WTC11 (cell line): ENCODE data around the gene CLOCK. TPM values are rescaled to one million over a fixed set of nuclear protein-coding genes. Genes with fewer than 3 reads are reported as not detected.

Experiments used
- ATAC-seq: fragments of 200-7000 bp; cut with Tn5 transposase; 2 replicates; pipeline ENCODE4 v1.10.0; 2021; ENCODE audit warnings: mild to moderate bottlenecking, moderate library complexity
- CTCF ChIA-PET: fragments of 300-600 bp; sonication (Branson Sonifier 250); formaldehyde crosslinking; loops from one replicate; lab custom pipeline; 2021; ENCODE audit warnings: antibody characterized with exemption; lab: Charles Lee
- POLR2A ChIA-PET: fragments of 350-600 bp; sonication (Branson Sonifier 250); formaldehyde crosslinking; loops from one replicate; lab custom pipeline; 2021; ENCODE audit warnings: antibody characterized with exemption; lab: Charles Lee
- DNase-seq: peaks from one replicate; pipeline ENCODE4 v3.0.0; 2021; ENCODE audit warnings: low spot score
- H3K27ac Mint-ChIP-seq: 2 replicates; pipeline ENCODE4 v1.8.0; 2021; ENCODE audit warnings: mixed read lengths
- H3K27me3 Mint-ChIP-seq: 2 replicates; pipeline ENCODE4 v1.8.0; 2021; ENCODE audit warnings: low read depth, mild to moderate bottlenecking, moderate library complexity, mixed read lengths
- H3K36me3 Mint-ChIP-seq: 2 replicates; pipeline ENCODE4 v1.8.0; 2021; ENCODE audit warnings: mixed read lengths
- H3K4me1 Mint-ChIP-seq: 2 replicates; pipeline ENCODE4 v1.8.0; 2022; ENCODE audit warnings: mixed read lengths
- H3K4me3 Mint-ChIP-seq: 2 replicates; pipeline ENCODE4 v1.8.0; 2021; ENCODE audit warnings: mild to moderate bottlenecking, moderate library complexity, mixed read lengths
- H3K9me3 Mint-ChIP-seq: 2 replicates; pipeline ENCODE4 v1.8.0; 2021; ENCODE audit warnings: mixed read lengths
- ATF1 ChIP-seq: sonication (generic); formaldehyde crosslinking; IDR thresholded peaks from 2 replicates; pipeline ENCODE4 v1.8.1; 2023; ENCODE audit warnings: mild to moderate bottlenecking, moderate library complexity, missing genetic modification reagents
- CREM ChIP-seq: sonication (generic); formaldehyde crosslinking; IDR thresholded peaks from 2 replicates; pipeline ENCODE4 v1.8.1; 2022; ENCODE audit warnings: mild to moderate bottlenecking, missing genetic modification reagents, moderate library complexity
- CTCF ChIP-seq: fragments of 200-600 bp; IDR thresholded peaks from 2 replicates; pipeline ENCODE4 v1.8.0; 2022; ENCODE audit warnings: antibody characterized with exemption
- ELF4 ChIP-seq: sonication (generic); formaldehyde crosslinking; IDR thresholded peaks from 2 replicates; pipeline ENCODE4 v1.8.1; 2022; ENCODE audit warnings: low read depth, mild to moderate bottlenecking, moderate library complexity, missing genetic modification reagents
- HMGA2 ChIP-seq: fragments of 250-450 bp; sonication (Bioruptor Pico); IDR thresholded peaks from 2 replicates; pipeline ENCODE4 v1.4.0; 2021; ENCODE audit warnings: mild to moderate bottlenecking, moderate library complexity
- NR1H2 ChIP-seq: sonication (generic); formaldehyde crosslinking; IDR thresholded peaks from 2 replicates; pipeline ENCODE4 v1.9.0; 2021; ENCODE audit warnings: mild to moderate bottlenecking, moderate library complexity, missing genetic modification reagents
- NR2C2 ChIP-seq: sonication (generic); formaldehyde crosslinking; IDR thresholded peaks from 2 replicates; pipeline ENCODE4 v1.8.0; 2022; ENCODE audit warnings: mild to moderate bottlenecking, missing genetic modification reagents
- NR3C1 ChIP-seq: sonication (generic); formaldehyde crosslinking; conservative IDR thresholded peaks from 2 replicates; pipeline ENCODE4 v1.8.1; 2023; ENCODE audit warnings: low read depth, mild to moderate bottlenecking, missing genetic modification reagents
- OVOL2 ChIP-seq: fragments of 250-450 bp; sonication (Bioruptor Pico); IDR thresholded peaks from 2 replicates; pipeline ENCODE4 v1.9.0; 2021; ENCODE audit warnings: mild to moderate bottlenecking, borderline replicate concordance
- PRDM15 ChIP-seq: sonication (generic); formaldehyde crosslinking; IDR thresholded peaks from 2 replicates; pipeline ENCODE4 v1.8.0; 2022; ENCODE audit warnings: missing genetic modification reagents
- PRRX2 ChIP-seq: fragments of 250-450 bp; sonication (Bioruptor Pico); IDR thresholded peaks from 2 replicates; pipeline ENCODE4 v1.8.0; 2021; ENCODE audit warnings: mild to moderate bottlenecking
- RELA ChIP-seq: sonication (generic); formaldehyde crosslinking; IDR thresholded peaks from 2 replicates; pipeline ENCODE4 v1.8.1; 2022; ENCODE audit warnings: missing genetic modification reagents, mild to moderate bottlenecking, borderline replicate concordance
- SMAD3 ChIP-seq: sonication (generic); formaldehyde crosslinking; IDR thresholded peaks from 2 replicates; pipeline ENCODE4 v1.8.0; 2022; ENCODE audit warnings: missing genetic modification reagents, mild to moderate bottlenecking, borderline replicate concordance
- SOX15 ChIP-seq: fragments of 250-450 bp; sonication (Bioruptor Pico); IDR thresholded peaks from 2 replicates; pipeline ENCODE4 v1.9.0; 2021; ENCODE audit warnings: mild to moderate bottlenecking
- ZNF138 ChIP-seq: sonication (generic); formaldehyde crosslinking; conservative IDR thresholded peaks from 2 replicates; pipeline ENCODE4 v1.8.1; 2022; ENCODE audit warnings: mild to moderate bottlenecking, moderate library complexity, missing genetic modification reagents
- ZNF281 ChIP-seq: sonication (generic); formaldehyde crosslinking; IDR thresholded peaks from 2 replicates; pipeline ENCODE4 v1.8.0; 2023; ENCODE audit warnings: mild to moderate bottlenecking, missing genetic modification reagents
- ZNF317 ChIP-seq: sonication (generic); formaldehyde crosslinking; IDR thresholded peaks from 2 replicates; pipeline ENCODE4 v1.8.1; 2023; ENCODE audit warnings: low read depth, mild to moderate bottlenecking, moderate library complexity, missing genetic modification reagents, borderline replicate concordance
- ZNF423 ChIP-seq: fragments of 250-450 bp; sonication (Bioruptor Pico); IDR thresholded peaks from 2 replicates; pipeline ENCODE4 v2.1.2; 2022; ENCODE audit warnings: mild to moderate bottlenecking, moderate library complexity
- ZNF512 ChIP-seq: sonication (generic); formaldehyde crosslinking; IDR thresholded peaks from 2 replicates; pipeline ENCODE4 v1.8.1; 2022; ENCODE audit warnings: missing genetic modification reagents, borderline replicate concordance
- ZNF532 ChIP-seq: fragments of 250-450 bp; sonication (Bioruptor Pico); IDR thresholded peaks from 2 replicates; pipeline ENCODE4 v1.9.0; 2021; ENCODE audit warnings: mild to moderate bottlenecking, borderline replicate concordance
- ZSCAN18 ChIP-seq: fragments of 250-450 bp; sonication (Bioruptor Pico); IDR thresholded peaks from 2 replicates; pipeline ENCODE4 v2.1.2; 2022; ENCODE audit warnings: mild to moderate bottlenecking, moderate library complexity
- total RNA-seq: library from RNA; stranded (reverse); gene quantifications from 3 replicates; pipeline ENCODE4 v1.2.3, GENCODE V29; 2021

CLOCK gene
- total RNA-seq, 1 experiment from 2014 or later = 18.6 TPM

GRCh38 chr4:55469979-55470378, 76.7 kb downstream of the CLOCK start:
- ATAC-seq (no peak), DNase-seq (no peak)
- Mint-ChIP-seq H3K4me1 (peaks cover 11% of the 10 kb centered on the region), H3K4me3 (no peak overlapping the region), H3K9me3 (peaks cover 21% of the 10 kb centered on the region), H3K27ac (no peak overlapping the region), H3K27me3 (no peaks in the 10 kb centered on the region), H3K36me3 (peaks cover 30% of the 10 kb centered on the region)
- ChIA-PET POLR2A (no interaction called here), CTCF (no interaction called here)
- TF ChIP-seq OVOL2 (CRISPR knock-in tag) = no peak
- no peak for TF ChIP-seq ATF1 (CRISPR knock-in tag)
- no peak for TF ChIP-seq NR2C2 (CRISPR knock-in tag)
- no peak for TF ChIP-seq SOX15 (CRISPR knock-in tag)
- TF ChIP-seq CREM = no peak
- TF ChIP-seq ZNF138 (CRISPR knock-in tag) = no peak
- TF ChIP-seq ZNF423 (CRISPR knock-in tag) = no peak
- no peak for TF ChIP-seq SMAD3 (CRISPR knock-in tag)
- TF ChIP-seq PRDM15 (CRISPR knock-in tag) = no peak
- no peak for TF ChIP-seq ELF4 (CRISPR knock-in tag)
- no peak for TF ChIP-seq ZNF512 (CRISPR knock-in tag)
- TF ChIP-seq CTCF = no peak
- TF ChIP-seq ZSCAN18 = no peak
- no peak for TF ChIP-seq ZNF281
- no peak for TF ChIP-seq PRRX2 (CRISPR knock-in tag)

GRCh38 chr4:55468724-55469123, 78.0 kb downstream of the CLOCK start:
- Mint-ChIP-seq H3K27me3 (no peaks in the 10 kb centered on the region), H3K4me1 (peaks cover 11% of the 10 kb centered on the region), H3K4me3 (no peak overlapping the region), H3K27ac (no peak overlapping the region), H3K9me3 (peaks cover 8% of the 10 kb centered on the region), H3K36me3 (peaks cover 18% of the 10 kb centered on the region)
- ATAC-seq (no peak), DNase-seq (no peak)
- CTCF ChIA-PET = no interaction called here
- POLR2A ChIA-PET = no interaction called here
- no peak for TF ChIP-seq NR1H2
- no peak for TF ChIP-seq NR3C1 (CRISPR knock-in tag)
- TF ChIP-seq ZNF138 (CRISPR knock-in tag) = no peak
- no peak for TF ChIP-seq HMGA2 (CRISPR knock-in tag)
- no peak for TF ChIP-seq ZNF532 (CRISPR knock-in tag)
- no peak for TF ChIP-seq CREM
- TF ChIP-seq ATF1 (CRISPR knock-in tag) = no peak
- TF ChIP-seq RELA (CRISPR knock-in tag) = no peak
- no peak for TF ChIP-seq ZNF317 (CRISPR knock-in tag)
